Mucosa of stomach (tissue), 1 donor: Measurements from ENCODE around the gene CD48.
"Not testable (repeated sequence)": the region's sequence is repeated elsewhere in the genome, so short reads cannot be mapped to it uniquely, and the experiment has no call there.

ENCODE experiments used
- H3K27me3 ChIP-seq: one replicate; pipeline ENCODE4 v1.7.0; 2013; ENCODE audit warnings: mild to moderate bottlenecking, low read length; ENCODE audit not compliant: control insufficient read depth, insufficient read depth
- H3K36me3 ChIP-seq: one replicate; pipeline ENCODE4 v1.7.0; 2013; ENCODE audit warnings: low read length; ENCODE audit not compliant: control insufficient read depth, insufficient read depth
- H3K4me1 ChIP-seq: one replicate; pipeline ENCODE4 v1.7.0; 2013; ENCODE audit warnings: mild to moderate bottlenecking, low read length; ENCODE audit not compliant: control insufficient read depth, insufficient read depth
- H3K4me3 ChIP-seq: one replicate; pipeline ENCODE4 v1.7.0; 2013; ENCODE audit warnings: low read length
- H3K9ac ChIP-seq: one replicate; pipeline ENCODE4 v1.7.0; 2013; ENCODE audit warnings: mild to moderate bottlenecking, low read length, moderate library complexity
- H3K9me3 ChIP-seq: one replicate; pipeline ENCODE4 v1.7.0; 2013; ENCODE audit warnings: mild to moderate bottlenecking, low read length, moderate library complexity; ENCODE audit not compliant: control insufficient read depth
- donor health status: Pancreatic carcinoma.

The CD48 gene

GRCh38 chr1:160721473-160721872 is 9.9 kb upstream of the CD48 start:
- Histone ChIP-seq H3K4me1 (peaks cover 5% of the 10 kb centered on the region), H3K27me3 (no peaks in the 10 kb centered on the region), H3K9me3 (no peaks in the 10 kb centered on the region), H3K36me3 (no peaks in the 10 kb centered on the region), H3K9ac (no peak overlapping the region), H3K4me3 (no peak overlapping the region)

DNA sequence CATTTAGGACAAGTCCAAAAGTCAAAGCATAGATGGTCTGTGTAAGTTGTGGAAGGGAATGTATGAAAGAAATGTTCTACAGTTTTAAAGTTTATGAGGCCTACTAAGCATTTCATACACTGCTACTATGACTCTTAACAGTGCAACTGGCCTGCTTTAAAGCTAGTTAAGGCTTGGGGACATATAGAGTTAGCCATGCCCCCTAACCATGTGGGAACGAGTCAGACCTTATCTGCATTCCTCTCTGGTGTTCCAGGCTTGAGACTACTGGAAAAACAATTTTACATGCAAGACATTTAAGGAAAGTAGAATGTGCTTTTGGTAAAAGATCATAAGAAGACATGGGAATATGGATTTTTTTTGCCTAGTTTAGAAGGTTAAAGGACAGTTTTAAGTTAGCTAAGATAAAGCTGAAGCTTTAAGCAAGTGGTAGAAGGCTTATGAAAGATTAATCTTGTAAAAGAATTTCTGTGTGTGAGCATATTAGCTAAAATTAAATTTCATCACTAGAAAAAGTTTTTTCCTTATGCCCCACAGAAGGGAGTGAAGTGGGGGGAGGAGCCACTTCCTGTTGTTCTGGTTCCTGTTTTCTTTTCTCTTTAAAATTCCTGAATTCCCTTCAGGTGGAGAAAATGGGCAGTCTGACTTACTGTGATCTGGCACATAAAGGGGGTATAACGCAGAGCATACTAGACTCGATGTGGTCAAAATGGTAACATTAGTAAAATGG is 8.9 kb upstream of the CD48 start:
- H3K9me3 ChIP-seq = no peaks in the 10 kb centered on the region
- no peaks in the 10 kb centered on the region for H3K4me1 ChIP-seq
- H3K36me3 ChIP-seq = no peaks in the 10 kb centered on the region
- no peaks in the 10 kb centered on the region for H3K27me3 ChIP-seq
- no peak overlapping the region for H3K4me3 ChIP-seq
- H3K9ac ChIP-seq = no peak overlapping the region

DNA sequence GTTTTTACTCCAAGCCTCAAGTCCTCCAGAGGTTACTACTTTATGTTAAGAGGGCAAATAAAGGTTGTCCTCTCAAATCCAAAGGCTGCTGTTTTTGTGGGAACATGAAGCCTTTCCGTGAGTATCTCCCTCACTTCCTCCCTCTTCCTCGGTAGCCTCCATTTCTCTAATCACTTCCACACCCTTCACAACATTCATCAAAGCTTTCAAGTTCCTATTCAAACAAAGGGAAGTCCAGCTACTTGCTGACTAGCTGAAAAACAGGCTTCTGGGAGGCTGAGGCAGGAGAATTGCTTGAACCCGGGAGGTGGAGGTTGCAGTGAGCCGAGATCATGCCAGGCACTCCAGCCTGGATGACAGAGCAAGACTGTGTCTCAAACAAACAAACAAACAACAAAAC is 6.6 kb upstream of the CD48 start:
- H3K4me3 ChIP-seq = no peak overlapping the region
- H3K9me3 ChIP-seq = no peaks in the 10 kb centered on the region
- no peaks in the 10 kb centered on the region for H3K4me1 ChIP-seq
- H3K9ac ChIP-seq = no peak overlapping the region
- no peaks in the 10 kb centered on the region for H3K36me3 ChIP-seq
- H3K27me3 ChIP-seq = no peaks in the 10 kb centered on the region

GRCh38 chr1:160717306-160717705 is 5.7 kb upstream of the CD48 start:
- Histone ChIP-seq H3K27me3 (no peaks in the 10 kb centered on the region), H3K4me1 (no peaks in the 10 kb centered on the region), H3K9me3 (no peaks in the 10 kb centered on the region), H3K4me3 (no peak overlapping the region), H3K36me3 (no peaks in the 10 kb centered on the region), H3K9ac (no peak overlapping the region)

DNA sequence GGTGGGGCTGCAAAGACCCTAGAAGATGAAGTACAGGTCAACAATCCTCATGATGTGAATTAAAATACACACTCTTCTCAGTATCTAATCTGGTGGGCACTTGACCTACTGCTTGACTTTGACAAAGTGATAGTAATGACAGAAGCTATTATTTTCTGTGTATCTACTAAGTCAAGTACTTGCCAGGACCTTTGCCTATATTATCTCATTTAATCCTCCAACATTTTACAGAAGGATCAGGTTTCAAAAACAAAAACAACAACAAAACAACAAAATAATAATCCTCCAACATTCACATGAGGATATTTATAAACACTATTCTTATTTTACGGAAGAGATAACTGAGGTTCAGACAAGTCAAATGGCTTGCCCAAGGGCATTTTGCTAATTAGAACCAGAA is 4.4 kb upstream of the CD48 start:
- Histone ChIP-seq H3K36me3 (no peaks in the 10 kb centered on the region), H3K9me3 (no peaks in the 10 kb centered on the region), H3K4me3 (no peak overlapping the region), H3K9ac (no peak overlapping the region), H3K27me3 (no peaks in the 10 kb centered on the region), H3K4me1 (no peaks in the 10 kb centered on the region)

DNA sequence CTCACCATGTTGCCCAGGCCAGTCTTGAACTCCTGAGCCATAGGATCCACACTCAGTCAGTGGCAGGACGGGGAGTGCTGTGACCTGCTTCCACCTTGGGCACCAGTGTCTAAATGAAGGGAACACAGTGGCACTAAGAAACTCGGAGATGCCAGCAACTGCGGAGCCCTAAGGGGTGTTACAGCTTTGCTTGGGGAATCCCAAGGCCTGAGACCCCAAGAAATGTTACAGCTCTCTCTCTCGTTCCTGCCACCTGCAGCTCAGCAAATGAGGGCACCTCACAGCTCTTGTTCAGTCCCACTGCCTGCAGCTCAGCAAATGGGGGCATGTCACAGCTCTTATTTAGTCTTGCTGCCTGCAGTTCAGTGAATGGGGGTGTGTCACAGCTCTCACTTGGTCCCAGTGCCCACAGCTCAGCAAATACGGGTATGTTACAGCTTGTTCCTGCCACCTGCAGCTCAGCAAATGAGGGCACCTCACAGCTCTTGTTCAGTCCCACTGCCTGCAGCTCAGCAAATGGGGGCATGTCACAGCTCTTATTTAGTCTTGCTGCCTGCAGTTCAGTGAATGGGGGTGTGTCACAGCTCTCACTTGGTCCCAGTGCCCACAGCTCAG is 2.5 kb upstream of the CD48 start:
- not testable (repeated sequence) for H3K36me3 ChIP-seq, H3K9me3 ChIP-seq, H3K4me1 ChIP-seq, H3K9ac ChIP-seq, H3K27me3 ChIP-seq, H3K4me3 ChIP-seq

- no peak overlapping the region for H3K9ac ChIP-seq
- no peaks in the 10 kb centered on the region for H3K36me3 ChIP-seq
- H3K4me1 ChIP-seq = no peaks in the 10 kb centered on the region
- H3K4me3 ChIP-seq = no peak overlapping the region
- H3K27me3 ChIP-seq = no peaks in the 10 kb centered on the region
- no peaks in the 10 kb centered on the region for H3K9me3 ChIP-seq
Observed at GRCh38 chr1:160713161-160713560, 1.5 kb upstream of the CD48 start.

- not testable (repeated sequence) for H3K36me3 ChIP-seq, H3K9me3 ChIP-seq, H3K9ac ChIP-seq, H3K4me3 ChIP-seq, H3K27me3 ChIP-seq, H3K4me1 ChIP-seq
Observed at GRCh38 chr1:160712525-160713080, 981 bp upstream of the CD48 start.

DNA sequence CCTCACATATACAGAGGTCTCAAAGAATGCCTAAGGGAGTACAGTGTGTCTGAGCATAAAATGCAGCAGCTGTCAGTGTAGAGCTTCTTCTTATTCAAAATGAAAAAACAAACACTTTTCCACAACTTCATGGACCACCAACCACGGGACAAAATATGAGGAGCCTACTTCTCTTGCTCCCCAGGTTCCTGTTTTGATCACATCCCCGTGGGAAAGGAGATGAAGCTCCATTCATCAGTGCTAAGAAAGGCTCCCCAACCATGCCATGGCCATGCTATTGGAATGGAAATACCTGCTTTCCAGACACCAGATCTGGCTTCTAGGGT is 383 bp downstream of the CD48 start:
- Histone ChIP-seq H3K27me3 (no peaks in the 10 kb centered on the region), H3K36me3 (no peaks in the 10 kb centered on the region), H3K9ac (no peak overlapping the region), H3K4me1 (no peaks in the 10 kb centered on the region), H3K9me3 (no peaks in the 10 kb centered on the region), H3K4me3 (no peak overlapping the region)

- Histone ChIP-seq H3K4me1 (no peaks in the 10 kb centered on the region), H3K9me3 (no peaks in the 10 kb centered on the region), H3K36me3 (no peaks in the 10 kb centered on the region), H3K9ac (no peak overlapping the region), H3K4me3 (no peak overlapping the region), H3K27me3 (no peaks in the 10 kb centered on the region)
Observed at GRCh38 chr1:160710517-160711252, 937 bp downstream of the CD48 start.

- Histone ChIP-seq H3K4me1 (no peaks in the 10 kb centered on the region), H3K9me3 (no peaks in the 10 kb centered on the region), H3K27me3 (no peaks in the 10 kb centered on the region), H3K9ac (no peak overlapping the region), H3K4me3 (no peak overlapping the region), H3K36me3 (no peaks in the 10 kb centered on the region)
Observed at GRCh38 chr1:160709715-160710114, 1.9 kb downstream of the CD48 start.

DNA sequence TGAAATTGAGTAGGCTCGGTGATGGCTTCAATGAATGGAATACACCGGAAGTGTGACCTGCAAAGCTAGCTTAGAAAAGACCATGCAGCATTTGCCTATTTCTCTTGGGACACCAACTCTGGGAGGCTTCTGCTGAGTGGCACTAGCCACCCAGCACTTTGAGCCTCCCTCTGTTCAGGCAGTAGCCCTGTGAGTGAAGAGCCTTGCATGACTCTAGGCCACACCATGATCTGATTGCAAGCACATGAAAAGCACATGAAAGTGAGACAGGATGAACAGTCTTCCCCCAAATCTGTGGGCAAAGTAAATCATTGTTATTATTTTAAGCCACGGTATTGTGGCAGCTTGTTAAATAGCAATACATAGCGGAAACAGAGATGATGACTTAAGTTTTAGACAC is 2.8 kb downstream of the CD48 start:
- Histone ChIP-seq H3K9me3 (no peaks in the 10 kb centered on the region), H3K27me3 (no peaks in the 10 kb centered on the region), H3K4me1 (no peaks in the 10 kb centered on the region), H3K9ac (no peak overlapping the region), H3K4me3 (no peak overlapping the region), H3K36me3 (no peaks in the 10 kb centered on the region)
